ENCODE measurements around the gene IL17RB.

DNA sequence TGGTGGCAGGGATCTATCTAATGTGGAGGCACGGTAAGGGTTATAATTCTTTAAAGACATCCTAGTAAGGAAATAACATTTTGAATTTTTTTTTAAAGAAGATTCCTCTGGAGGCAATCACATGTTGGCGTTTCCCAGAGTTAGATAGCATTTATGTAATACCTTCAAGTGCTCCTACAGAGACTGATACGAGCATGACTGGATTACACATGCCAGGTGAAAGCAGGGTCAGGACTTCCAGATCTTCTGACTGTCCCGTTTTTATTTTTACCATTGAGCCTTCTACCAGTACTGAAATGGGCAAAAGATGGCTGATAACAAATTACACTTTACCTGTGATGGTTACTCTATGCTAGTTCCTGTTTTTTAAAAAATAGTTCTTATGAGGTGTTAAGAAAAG, 13.8 kb downstream of the IL17RB start:
- TF ChIP-seq RAD21 (IDR thresholded peaks at IDR 0.05 in 1 of 2, conservative IDR thresholded peaks at IDR 0.05 in 1 of 2; ENCODE audit: low read depth in 2 of 2, low read length in 2 of 2) (no peak), CREB1 (IDR thresholded peaks at IDR 0.05) (no peak), SP1 (IDR thresholded peaks at IDR 0.05; ENCODE audit: low read depth, low read length) (no peak), SIN3A (conservative IDR thresholded peaks at IDR 0.05 in 1 of 2, IDR thresholded peaks at IDR 0.05 in 1 of 2; ENCODE audit: low read depth in 1 of 2, low read length in 2 of 2) (no peak), NRF1 (IDR thresholded peaks at IDR 0.05; ENCODE audit: low read depth, low read length) (no peak), ZNF274 (IDR thresholded peaks at IDR 0.05; ENCODE audit: borderline replicate concordance, extremely low read depth, low read length) (no peak)
- TF ChIP-seq, protein P1, sequence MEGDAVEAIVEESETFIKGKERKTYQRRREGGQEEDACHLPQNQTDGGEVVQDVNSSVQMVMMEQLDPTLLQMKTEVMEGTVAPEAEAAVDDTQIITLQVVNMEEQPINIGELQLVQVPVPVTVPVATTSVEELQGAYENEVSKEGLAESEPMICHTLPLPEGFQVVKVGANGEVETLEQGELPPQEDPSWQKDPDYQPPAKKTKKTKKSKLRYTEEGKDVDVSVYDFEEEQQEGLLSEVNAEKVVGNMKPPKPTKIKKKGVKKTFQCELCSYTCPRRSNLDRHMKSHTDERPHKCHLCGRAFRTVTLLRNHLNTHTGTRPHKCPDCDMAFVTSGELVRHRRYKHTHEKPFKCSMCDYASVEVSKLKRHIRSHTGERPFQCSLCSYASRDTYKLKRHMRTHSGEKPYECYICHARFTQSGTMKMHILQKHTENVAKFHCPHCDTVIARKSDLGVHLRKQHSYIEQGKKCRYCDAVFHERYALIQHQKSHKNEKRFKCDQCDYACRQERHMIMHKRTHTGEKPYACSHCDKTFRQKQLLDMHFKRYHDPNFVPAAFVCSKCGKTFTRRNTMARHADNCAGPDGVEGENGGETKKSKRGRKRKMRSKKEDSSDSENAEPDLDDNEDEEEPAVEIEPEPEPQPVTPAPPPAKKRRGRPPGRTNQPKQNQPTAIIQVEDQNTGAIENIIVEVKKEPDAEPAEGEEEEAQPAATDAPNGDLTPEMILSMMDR (IDR thresholded peaks at IDR 0.05; ENCODE audit: control extremely low read depth in 1 of 3, insufficient read depth in 1 of 3, low read depth in 1 of 3, low read length in 3 of 3) = no peak
